GM12873 (cell line): ENCODE data around the gene ERICH4.

Source experiments
- CTCF ChIP-seq: IDR thresholded peaks from 2 replicates; pipeline ENCODE4 v1.5.1; 2012; ENCODE audit warnings: low read depth, mild to moderate bottlenecking, moderate library complexity, low read length, control low read depth; ENCODE audit not compliant: insufficient read depth; ENCODE audit errors: missing control alignments

The ERICH4 gene

GRCh38 chr19:41399525-41399924, 43.4 kb upstream of the ERICH4 start:
- TF ChIP-seq CTCF, result no peak

- no peak for TF ChIP-seq CTCF
These were observed 41.5 kb upstream of the ERICH4 start for GRCh38 chr19:41401483-41401882.

GRCh38 chr19:41402010-41402409, 40.9 kb upstream of the ERICH4 start:
- no peak for TF ChIP-seq CTCF

- TF ChIP-seq CTCF, result no peak
These were observed 39.6 kb upstream of the ERICH4 start for GRCh38 chr19:41403181-41403970.

GRCh38 chr19:41405776-41406175, 37.2 kb upstream of the ERICH4 start:
- no peak for TF ChIP-seq CTCF

- no peak for TF ChIP-seq CTCF
These were observed 35.7 kb upstream of the ERICH4 start for GRCh38 chr19:41407271-41407670.

- TF ChIP-seq CTCF, result peak; percentile 15
These were observed 34.7 kb upstream of the ERICH4 start for GRCh38 chr19:41408256-41408655.
